Measurements from ENCODE around the gene SETMAR.
"Not testable (repeated sequence)": the region's sequence is repeated elsewhere in the genome, so short reads cannot be mapped to it uniquely, and the experiment has no call there.

DNA sequence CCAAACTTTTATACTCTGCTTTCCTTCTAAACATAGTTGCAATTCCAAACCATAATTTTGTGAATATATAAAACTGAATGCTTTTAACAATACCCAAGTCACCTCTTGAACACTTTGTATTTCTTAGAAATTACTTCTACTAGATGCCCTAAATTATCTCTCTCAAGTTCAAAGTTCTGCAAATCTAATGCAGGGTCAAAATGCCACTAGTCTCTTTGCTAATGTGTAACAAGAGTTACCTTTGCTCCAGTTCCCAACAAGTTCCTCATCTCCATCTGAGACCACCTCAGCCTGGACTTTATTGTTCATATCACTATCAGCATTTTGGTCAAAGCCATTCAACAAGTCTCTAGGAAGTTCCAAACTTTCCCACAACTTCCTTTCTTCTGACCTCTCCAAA lies 26.6 kb downstream of the SETMAR start:
- TF ChIP-seq, protein P1, sequence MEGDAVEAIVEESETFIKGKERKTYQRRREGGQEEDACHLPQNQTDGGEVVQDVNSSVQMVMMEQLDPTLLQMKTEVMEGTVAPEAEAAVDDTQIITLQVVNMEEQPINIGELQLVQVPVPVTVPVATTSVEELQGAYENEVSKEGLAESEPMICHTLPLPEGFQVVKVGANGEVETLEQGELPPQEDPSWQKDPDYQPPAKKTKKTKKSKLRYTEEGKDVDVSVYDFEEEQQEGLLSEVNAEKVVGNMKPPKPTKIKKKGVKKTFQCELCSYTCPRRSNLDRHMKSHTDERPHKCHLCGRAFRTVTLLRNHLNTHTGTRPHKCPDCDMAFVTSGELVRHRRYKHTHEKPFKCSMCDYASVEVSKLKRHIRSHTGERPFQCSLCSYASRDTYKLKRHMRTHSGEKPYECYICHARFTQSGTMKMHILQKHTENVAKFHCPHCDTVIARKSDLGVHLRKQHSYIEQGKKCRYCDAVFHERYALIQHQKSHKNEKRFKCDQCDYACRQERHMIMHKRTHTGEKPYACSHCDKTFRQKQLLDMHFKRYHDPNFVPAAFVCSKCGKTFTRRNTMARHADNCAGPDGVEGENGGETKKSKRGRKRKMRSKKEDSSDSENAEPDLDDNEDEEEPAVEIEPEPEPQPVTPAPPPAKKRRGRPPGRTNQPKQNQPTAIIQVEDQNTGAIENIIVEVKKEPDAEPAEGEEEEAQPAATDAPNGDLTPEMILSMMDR (conservative IDR thresholded peaks at IDR 0.05 in 1 of 2, IDR thresholded peaks at IDR 0.05 in 1 of 2; ENCODE audit: low read depth in 1 of 2, low read length in 2 of 2) = not testable (repeated sequence)
- TF ChIP-seq EZH2 (IDR thresholded peaks at IDR 0.05; ENCODE audit: low read length, missing control alignments) = not testable (repeated sequence)

All from fibroblast of lung (primary cell).